Hematopoietic multipotent progenitor cell treated with erythropoietin and hydrocortisone succinate and interleukin-3 and kit ligand, for 6 days (in vitro differentiated cells): ENCODE results near the gene SLCO3A1.
A peak's percentile ranks its signal among the peaks of the same experiment; 100 is the strongest.

Experiments
- DNase-seq: peaks from one replicate; pipeline ENCODE4 v3.0.0-alpha.2; 2015

Gene SLCO3A1

DNA sequence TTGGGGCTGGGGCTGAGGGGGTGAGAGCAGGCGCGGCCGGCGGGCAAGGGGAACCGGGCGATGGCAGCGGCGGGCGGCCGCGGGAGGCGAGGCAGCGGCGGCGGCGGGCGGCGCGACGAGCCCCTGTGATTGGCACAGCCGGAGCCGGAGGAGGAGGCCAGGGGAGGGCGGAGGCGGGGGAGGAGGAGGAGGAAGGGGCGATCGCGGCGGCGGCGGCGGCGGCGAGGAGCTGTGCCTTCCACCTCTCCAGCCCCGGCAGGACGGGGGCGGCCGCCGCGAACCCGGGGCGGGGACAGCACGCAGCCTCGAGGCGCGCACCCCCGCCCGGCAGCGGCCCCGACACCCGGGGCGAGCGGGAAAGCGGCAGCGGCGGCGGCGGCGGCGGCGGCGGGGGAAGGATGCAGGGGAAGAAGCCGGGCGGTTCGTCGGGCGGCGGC, at the start of gene SLCO3A1:
TSS of gene SLCO3A1 (plus strand) at position 198 of the 437 bp plus-strand sequence.
- DNase-seq = peak; percentile 69

- DNase-seq = no peak
Measured at GRCh38 chr15:91807122-91807521, 46.4 kb upstream of the SLCO3A1 start.

- DNase-seq = no peak
Measured at GRCh38 chr15:91813924-91814323, 39.6 kb upstream of the SLCO3A1 start.

DNA sequence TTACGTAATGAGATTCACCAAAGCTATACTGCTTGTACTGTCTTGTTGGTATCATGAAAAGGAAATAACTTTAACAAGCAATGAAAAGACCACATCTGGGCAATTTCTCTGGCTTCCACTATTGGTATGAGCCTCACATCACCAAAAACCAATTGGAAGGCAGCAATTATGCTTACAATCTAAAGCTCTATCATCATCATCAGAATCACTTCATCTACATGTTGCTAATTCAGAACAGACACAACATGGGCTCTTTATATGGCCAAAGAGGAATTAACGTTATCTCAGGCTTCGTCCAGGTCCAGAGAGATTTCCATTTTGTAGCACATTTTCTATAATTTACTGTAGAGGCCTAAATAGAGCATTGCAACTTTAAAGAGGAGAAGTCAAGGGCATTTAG, 36.6 kb upstream of the SLCO3A1 start:
- DNase-seq = no peak

DNA sequence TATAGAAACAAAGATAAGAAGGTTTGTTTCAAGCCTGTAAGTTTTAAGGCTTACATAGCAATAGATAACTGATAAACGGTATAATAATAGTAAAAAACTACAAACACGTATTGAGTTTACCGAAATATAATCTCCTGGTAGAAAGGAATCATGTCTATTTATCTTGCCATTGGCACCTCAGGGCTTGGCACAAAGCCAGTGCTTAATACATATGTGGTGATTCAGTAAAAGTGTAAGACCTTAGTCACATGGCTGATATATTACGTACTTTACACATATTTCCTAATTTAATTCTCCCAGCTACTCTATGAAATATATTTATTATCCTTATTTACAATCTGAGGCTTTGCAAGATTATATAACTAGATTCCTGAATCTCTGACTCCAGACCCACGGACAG, 32.0 kb upstream of the SLCO3A1 start:
- DNase-seq = no peak

DNA sequence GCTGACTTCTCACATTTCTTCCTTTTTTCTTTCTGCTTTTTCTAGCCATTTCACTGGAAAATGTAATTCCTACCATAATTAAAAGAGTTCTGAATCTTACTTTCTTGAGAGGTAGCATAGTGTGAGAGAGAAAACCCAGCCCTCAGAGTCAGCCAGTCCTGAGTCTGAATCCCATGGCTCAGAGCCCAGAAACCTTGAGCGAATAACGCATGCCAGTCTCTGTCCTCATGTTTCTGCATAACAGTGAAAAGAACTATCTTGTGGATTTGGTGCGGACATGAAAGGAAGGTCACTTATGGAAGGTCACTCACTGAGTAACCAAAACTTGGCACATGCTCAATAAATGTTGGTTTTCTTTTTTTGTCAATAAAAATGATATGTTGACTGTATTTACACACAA, 29.3 kb upstream of the SLCO3A1 start:
- DNase-seq = no peak

DNA sequence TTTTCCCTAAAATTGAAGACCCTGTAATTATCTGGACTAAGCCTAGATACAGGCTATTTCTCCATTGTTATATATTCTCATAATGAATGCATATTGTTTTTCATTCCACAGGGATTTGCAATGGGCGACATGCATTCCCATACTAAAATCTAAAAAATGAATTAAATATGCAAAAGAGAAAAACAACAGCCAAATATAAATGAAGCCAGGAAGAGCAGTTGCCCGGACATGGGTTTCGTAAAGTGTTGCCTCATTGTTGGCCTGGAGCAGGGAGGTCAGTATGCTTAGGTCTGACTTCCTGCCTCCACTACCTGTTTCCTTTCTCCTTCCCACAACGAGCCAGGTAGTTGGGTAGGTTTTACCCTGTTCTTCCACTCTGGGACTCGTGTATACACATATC, 27.1 kb upstream of the SLCO3A1 start:
- DNase-seq = no peak

- no peak for DNase-seq
Measured at GRCh38 chr15:91833056-91833455, 20.5 kb upstream of the SLCO3A1 start.

DNA sequence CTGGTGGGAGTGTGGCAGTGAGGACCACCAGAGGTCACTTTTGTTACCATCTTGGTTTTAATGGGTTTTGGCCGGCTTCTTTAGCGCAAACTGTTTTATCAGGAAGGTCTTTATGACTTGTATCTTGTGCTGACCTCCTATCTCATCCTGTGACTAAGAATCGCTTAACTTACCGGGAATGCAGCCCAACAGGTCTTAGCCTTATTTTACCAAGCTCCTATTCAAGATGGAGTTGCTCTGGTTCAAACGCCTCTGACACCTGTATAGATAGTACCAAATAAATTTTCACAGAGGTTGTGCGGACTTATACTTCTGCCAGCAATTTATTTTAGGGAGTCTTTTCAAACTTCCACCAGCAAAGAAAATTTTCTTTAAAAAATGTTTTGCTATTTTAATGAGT, 13.6 kb upstream of the SLCO3A1 start:
- no peak for DNase-seq

GRCh38 chr15:91841861-91842260, 11.6 kb upstream of the SLCO3A1 start:
- no peak for DNase-seq

DNA sequence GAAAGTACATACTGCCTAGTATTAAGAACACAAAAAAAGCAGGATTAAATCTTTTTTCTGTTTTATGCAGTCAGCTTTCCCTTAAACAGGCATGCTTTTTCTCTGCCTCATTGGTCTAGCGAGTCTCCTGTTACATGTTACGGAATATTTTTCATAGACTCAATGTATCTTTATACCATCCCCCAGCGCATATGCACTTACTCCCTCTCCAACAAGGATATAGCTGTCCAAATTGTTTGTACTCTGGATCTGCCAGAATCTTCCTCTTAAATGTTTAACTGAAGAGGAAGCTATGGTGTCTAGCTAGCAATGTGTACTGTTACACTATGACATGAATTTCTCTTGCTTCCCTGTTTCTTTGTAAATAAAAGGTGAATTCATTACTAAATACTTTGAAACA, 9.2 kb upstream of the SLCO3A1 start:
- no peak for DNase-seq

DNA sequence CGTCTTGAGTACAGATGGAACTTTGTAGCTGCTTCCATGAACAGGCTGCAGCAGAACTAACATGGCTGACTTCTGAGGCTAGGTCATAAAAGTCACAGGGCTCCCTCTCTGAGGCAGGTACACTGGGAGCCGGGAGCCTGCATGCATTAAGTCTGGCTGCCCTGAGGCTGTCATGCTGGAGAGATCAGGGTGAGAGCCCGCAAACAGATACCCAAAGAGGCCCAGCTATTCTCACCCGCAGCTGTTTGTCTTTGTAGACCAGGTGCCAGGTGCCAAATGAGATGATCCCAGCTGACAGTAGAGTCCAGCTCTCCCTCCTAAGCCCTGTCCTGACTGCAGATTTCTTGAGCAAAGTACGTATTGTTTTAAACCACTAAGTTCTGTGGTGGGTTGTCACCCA, 8.6 kb upstream of the SLCO3A1 start:
- DNase-seq = no peak

- DNase-seq = no peak
Measured at GRCh38 chr15:91845720-91846119, 7.8 kb upstream of the SLCO3A1 start.

DNA sequence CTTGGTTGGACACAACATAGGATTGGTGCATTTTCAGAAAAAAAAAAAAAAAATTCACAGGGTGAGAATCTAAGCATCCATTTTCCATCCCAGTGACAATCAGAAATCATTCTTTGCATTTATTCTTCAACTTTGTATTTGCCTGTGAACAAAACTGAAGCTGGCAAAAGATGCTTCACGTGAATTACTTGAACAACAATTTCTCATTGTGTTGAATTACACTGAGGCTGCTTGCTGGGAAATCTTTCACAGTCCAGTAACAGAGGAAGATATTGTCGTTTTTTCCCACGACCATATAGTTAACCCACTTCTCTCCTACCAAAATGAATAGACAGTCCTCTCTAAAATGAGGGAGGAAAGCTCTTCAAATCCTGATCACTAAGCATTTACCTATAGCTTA, 4.3 kb upstream of the SLCO3A1 start:
- DNase-seq = no peak

GRCh38 chr15:91849749-91850161, 3.8 kb upstream of the SLCO3A1 start:
- DNase-seq = peak; percentile 89

- peak; percentile 86 for DNase-seq
Measured at GRCh38 chr15:91852741-91853510, 582 bp upstream of the SLCO3A1 start.

DNA sequence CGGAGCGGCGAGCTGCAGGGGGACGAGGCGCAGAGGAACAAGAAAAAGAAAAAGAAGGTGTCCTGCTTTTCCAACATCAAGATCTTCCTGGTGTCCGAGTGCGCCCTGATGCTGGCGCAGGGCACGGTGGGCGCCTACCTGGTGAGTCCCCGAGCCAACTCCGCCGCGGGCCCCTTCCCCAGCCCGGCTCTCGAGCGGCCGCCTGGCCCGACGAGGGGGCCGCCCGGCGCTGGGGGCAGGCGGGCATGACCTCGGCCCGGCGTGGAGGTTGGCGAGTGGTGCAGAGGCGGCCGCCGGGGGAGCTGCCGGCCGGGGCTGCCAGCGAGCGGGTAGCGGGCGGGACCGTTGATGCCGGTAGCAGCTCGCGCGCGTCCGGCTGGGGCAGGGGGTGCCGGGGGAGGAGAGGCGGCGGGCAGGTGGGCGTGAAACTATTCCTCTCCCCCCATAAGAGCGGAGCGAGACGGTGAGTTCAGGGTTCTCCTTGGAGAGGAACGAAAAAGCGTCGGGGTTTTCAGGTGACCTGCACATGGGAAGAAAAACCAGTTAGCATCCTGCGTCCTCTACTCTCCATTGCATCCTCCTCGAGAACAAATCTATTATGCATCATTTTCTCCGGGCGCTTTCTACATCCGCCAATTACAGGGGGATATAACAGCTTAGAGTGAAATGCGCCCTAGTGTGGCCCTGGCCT, 585 bp downstream of the SLCO3A1 start:
- peak; percentile 51 for DNase-seq

GRCh38 chr15:91854639-91854990, 1.1 kb downstream of the SLCO3A1 start:
- DNase-seq = peak; percentile 66

GRCh38 chr15:91855241-91855640, 1.7 kb downstream of the SLCO3A1 start:
- no peak for DNase-seq

DNA sequence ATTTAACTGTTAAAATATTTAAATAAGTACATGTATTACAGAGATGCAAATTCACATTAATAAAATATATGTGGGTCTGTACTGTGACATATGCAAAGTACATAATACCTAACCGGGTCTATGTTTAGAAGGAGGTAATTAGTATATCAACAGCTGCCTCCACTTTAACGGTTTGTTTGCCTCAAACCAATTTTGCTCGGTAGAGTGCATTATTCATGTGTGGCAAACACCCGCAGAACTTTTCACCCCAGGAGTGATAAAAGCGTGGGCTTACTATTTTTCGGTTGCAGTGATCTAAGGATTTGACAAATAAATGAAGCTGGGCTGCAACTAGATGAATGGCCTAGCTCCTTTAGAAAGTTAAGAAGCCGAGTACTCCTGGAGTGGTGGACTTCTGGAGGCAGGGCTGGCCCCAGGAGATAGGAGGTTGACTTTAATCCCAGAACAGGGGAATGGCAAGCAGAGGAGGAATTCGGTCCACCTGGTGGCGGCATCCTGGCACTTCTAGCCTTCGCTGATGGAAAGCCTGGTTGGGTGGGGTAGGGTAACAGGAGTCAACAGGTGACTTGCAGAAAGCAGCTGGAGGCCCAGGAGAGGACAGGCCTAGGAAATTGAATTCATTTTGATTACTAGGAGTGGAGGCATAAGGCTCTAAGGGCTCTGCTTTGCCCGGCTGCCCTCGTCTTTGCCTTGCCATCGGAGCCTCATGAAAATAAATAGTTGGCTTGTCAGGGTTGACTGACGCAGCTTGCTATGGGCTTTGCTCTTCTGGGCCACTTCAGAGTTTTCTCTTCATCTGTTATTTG, 2.4 kb downstream of the SLCO3A1 start:
- peak; percentile 24 for DNase-seq

DNA sequence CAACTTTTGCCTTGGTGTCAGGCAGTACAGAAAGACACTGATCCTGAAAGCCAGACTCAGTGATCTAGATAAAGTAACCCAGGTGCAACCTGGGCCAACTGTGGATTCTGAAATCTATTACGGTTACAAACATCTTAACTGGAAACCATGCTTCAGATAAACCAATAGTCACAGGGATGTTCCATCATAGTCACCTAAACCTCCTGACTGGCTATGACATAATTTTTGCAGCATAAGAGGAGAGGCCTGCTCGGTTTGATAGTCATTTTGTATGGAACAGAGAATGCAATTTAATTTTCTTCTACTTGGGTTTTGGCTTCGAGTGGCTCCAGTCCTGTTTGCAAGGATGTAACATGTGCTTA, 3.7 kb downstream of the SLCO3A1 start:
- no peak for DNase-seq

DNA sequence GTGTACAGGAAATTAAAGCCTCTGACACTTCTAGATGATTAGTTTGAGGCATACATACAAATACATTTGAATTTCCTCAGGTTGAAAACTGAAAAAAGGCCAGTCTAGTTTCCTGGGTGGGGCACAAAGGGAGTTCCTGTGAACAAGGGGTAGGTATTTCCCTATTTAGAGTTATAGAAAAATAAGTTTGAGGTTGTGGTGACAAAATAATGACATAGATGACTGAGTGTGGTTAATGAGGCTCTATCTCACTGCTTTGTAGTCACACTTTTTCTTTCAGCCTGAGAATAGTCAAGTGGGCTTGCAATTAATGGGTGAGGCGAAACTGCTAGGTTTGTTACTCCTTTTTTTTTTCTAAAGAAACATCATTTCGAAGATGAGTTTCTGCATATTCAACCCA, 4.3 kb downstream of the SLCO3A1 start:
- DNase-seq = peak; percentile 66

DNA sequence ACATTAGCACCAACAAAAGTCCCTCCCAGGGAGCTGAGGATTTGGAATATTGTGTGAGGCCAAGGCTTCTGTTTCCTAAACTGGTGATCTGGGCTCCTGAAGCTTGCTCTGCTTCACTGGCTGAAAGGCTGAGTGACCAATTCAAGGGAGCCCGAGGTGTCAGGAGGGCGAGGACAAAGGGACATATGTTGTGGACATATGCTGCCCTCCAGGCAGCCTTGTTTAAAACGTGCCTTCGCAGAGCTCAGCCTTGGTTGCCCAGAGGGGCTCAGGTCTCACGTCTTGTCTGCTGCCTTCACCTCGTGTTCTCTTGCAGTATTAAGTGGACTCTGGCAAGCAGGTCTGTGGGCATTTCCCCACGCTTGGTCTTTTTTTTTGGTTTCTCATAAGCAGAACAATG, 7.0 kb downstream of the SLCO3A1 start:
- no peak for DNase-seq

- DNase-seq = peak; percentile 61
Measured at GRCh38 chr15:91861223-91861622, 7.7 kb downstream of the SLCO3A1 start.
